ENCODE data around the gene C14orf119. TPM values are rescaled to one million over a fixed set of nuclear protein-coding genes. Genes with fewer than 3 reads are reported as not detected.

C14orf119 gene
- total and polyA plus RNA-seq, 10 donors = 28.0 to 47.0 (median 39.0) TPM

GRCh38 chr14:23089498-23090253 is 5.6 kb upstream of the C14orf119 start:
- no peak overlapping the region for H3K27ac ChIP-seq
- DNase-seq = peak; percentile 41
- peaks cover 22 to 65% (median 33%) of the 10 kb centered on the region in 6 donors for H3K4me1 ChIP-seq
- H3K4me3 ChIP-seq = no peak overlapping the region
- H3K36me3 ChIP-seq = peaks cover 9 to 88% (median 80%) of the 10 kb centered on the region in 6 donors
- no peaks in the 10 kb centered on the region for H3K27me3 ChIP-seq (replicated peaks in 1 of 7)
- 89 to 95% (median 94%) methylated on average over 12 of the region's 12 CpGs for WGBS, 5 donors
- no peaks in the 10 kb centered on the region for H3K9me3 ChIP-seq
- TF ChIP-seq POLR2AphosphoS5 (IDR thresholded peaks at IDR 0.05) (no peak), POLR2A (IDR thresholded peaks at IDR 0.05) (no peak)
- TF ChIP-seq, protein P1, sequence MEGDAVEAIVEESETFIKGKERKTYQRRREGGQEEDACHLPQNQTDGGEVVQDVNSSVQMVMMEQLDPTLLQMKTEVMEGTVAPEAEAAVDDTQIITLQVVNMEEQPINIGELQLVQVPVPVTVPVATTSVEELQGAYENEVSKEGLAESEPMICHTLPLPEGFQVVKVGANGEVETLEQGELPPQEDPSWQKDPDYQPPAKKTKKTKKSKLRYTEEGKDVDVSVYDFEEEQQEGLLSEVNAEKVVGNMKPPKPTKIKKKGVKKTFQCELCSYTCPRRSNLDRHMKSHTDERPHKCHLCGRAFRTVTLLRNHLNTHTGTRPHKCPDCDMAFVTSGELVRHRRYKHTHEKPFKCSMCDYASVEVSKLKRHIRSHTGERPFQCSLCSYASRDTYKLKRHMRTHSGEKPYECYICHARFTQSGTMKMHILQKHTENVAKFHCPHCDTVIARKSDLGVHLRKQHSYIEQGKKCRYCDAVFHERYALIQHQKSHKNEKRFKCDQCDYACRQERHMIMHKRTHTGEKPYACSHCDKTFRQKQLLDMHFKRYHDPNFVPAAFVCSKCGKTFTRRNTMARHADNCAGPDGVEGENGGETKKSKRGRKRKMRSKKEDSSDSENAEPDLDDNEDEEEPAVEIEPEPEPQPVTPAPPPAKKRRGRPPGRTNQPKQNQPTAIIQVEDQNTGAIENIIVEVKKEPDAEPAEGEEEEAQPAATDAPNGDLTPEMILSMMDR (IDR thresholded peaks at IDR 0.05 in 8 of 11, conservative IDR thresholded peaks at IDR 0.05 in 3 of 11) = no peak
- intact Hi-C loops (cut with DNase I; ENCODE audit: low total_unique reads) = no loop called here

DNA sequence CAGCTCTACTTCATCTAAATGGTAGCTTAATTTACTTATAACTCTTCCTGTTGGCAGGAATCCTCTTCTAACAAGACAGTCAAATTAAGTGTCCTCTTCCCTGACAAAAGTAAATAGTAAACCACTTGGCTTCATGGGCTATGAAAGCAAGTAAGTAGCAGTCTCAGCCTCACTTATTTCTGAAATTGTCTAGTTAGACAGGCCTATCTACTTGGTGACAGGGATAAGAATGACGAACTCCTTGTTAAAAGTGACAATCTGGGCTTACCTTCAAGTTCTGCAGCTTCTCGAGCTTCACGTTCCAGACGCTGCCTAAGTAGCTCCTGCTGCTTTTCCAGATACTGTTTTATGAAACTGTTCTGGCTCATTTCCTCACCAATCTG is 5.1 kb upstream of the C14orf119 start:
- no peak overlapping the region for H3K4me3 ChIP-seq
- DNase-seq = no peak
- intact Hi-C loops (cut with DNase I; ENCODE audit: low total_unique reads) = no loop called here
- H3K4me1 ChIP-seq = peaks cover 22 to 65% (median 33%) of the 10 kb centered on the region in 6 donors
- no peaks in the 10 kb centered on the region for H3K9me3 ChIP-seq
- H3K27ac ChIP-seq = no peak overlapping the region
- 72 to 91% (median 89%) methylated on average over 4 of the region's 4 CpGs for WGBS, 5 donors
- TF ChIP-seq POLR2A (IDR thresholded peaks at IDR 0.05) = no peak
- TF ChIP-seq, protein P1 (IDR thresholded peaks at IDR 0.05 in 8 of 11, conservative IDR thresholded peaks at IDR 0.05 in 3 of 11) = no peak
- no peaks in the 10 kb centered on the region for H3K27me3 ChIP-seq (replicated peaks in 1 of 7)
- H3K36me3 ChIP-seq = peaks cover 9 to 82% (median 74%) of the 10 kb centered on the region in 6 donors

DNA sequence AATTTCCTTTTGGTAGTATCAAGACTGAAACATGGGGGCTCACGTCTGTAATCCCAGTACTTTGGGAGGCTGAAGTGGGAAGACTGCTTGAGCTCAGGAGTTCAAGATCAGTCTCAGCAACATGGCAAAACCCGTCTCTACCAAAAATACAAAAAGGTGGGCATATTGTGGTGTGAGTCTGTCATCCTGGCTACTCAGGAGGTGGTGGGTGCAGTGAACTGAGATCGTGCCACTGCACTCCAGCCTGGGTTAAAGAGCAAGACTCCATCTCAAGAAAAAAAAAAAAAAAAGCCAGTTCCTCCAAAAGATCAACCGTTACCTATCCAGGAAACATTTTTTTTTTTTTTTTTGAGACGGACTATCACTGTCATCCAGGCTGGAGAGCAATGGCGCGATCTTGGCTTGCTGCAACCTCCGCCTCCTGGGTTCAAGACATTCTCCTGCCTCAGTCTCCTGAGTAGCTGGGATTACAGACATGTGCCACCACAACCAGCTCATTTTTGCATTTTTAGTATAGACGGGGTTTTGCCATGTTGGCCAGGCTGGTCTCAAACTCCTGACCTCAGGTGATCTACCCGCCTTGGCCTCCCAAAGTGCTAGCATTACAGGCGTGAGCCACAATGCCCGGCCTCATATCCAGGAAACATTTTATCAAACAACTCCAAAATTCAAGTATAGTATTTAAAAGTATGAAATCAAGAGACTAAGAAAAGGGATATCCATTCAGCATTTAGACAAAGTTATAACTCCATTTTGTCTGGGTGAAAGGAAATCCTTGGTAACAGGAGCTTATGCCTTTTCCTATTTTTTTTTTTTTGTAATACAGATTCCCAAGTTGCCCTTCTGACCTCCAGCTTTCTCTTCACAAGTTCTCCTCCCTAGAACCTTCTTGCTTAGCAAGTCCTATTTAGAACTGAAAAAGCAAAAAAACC is 3.7 kb upstream of the C14orf119 start:
- Histone ChIP-seq H3K4me1 (peaks cover 23 to 63% (median 34%) of the 10 kb centered on the region in 6 donors), H3K36me3 (peaks cover 4 to 69% (median 62%) of the 10 kb centered on the region in 6 donors), H3K4me3 (no peak overlapping the region), H3K9me3 (no peaks in the 10 kb centered on the region), H3K27ac (no peak overlapping the region), H3K27me3 (replicated peaks in 1 of 7) (no peaks in the 10 kb centered on the region)
- WGBS, 5 donors = 73 to 91% (median 78%) methylated on average over 12 of the region's 12 CpGs
- DNase-seq = peak; percentile 25
- intact Hi-C loops (cut with DNase I; ENCODE audit: low total_unique reads) = no loop called here
- TF ChIP-seq, protein P1 (IDR thresholded peaks at IDR 0.05 in 8 of 11, conservative IDR thresholded peaks at IDR 0.05 in 3 of 11) = no peak
- no peak for TF ChIP-seq POLR2A (IDR thresholded peaks at IDR 0.05)
- no peak for TF ChIP-seq POLR2AphosphoS5 (IDR thresholded peaks at IDR 0.05)
